Hematopoietic multipotent progenitor cell treated with erythropoietin and hydrocortisone succinate and interleukin-3 and kit ligand, for 4 days (in vitro differentiated cells): ENCODE data around the gene EYA3.

Source experiments
- DNase-seq: peaks from one replicate; pipeline ENCODE4 v3.0.0-alpha.2; 2015

Gene EYA3

DNA sequence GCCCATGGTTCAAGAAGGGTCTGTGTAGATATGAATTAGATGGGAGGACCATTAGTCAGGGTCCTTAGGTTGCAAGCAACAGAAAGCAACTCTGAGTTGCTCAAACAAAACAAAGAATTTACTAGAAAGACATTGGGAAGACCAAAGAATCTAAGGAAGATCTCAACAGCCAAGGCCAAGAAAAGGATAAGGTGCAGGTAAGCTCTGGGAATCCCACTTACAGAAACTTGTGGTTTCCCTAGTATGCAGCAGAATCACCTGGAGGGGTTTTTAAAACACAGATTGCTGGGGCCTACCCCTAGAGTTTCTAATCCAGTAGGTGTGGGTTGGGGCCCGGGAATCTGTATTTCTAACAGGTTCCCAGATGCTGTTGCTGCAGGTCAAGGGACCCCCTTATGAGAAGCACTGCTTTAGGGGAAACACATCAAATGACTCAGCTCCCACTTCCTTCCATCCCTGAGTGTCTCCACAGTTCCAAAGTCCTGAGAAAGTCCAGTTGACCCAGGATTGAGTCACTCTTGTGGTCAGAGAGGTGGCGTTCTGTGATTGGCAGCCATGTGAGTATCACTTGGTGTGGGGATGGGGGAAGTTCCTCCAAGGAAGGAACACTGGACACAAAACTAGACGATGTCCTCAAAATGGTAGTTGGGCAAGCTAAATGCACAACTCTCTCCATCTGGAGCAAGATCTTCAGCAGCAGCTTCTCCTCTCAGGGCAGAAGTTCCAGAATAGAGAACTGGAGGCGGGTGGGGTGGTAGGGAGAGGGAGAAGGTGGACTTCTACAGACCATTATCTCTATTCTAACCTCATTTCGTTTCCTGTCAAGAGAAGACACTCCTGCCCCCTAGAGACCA lies 24.2 kb upstream of the EYA3 start:
- DNase-seq: peak; percentile 85

- peak; percentile 79 for DNase-seq
Observed at GRCh38 chr1:28111157-28111556, 22.7 kb upstream of the EYA3 start.

GRCh38 chr1:28110555-28110954 lies 22.1 kb upstream of the EYA3 start:
- DNase-seq: no peak

DNA sequence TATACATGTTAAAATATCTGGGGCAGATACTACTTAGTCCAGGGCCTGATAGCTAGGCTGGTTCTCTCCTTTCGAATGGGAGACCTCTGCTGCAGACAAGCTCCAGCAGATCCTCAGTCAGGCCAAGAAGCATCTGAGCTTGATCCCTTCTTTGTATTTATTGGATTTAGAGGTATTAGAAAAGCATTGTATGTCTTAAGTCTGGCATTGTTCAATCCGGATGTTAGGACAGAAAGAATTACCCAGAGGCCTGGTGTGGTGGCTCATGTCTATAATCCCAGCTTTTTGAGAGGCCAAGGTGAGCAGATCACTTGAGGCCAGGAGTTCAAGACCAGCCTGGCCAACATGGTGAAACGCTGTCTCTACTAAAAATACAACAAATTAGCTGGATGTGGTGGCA lies 21.2 kb upstream of the EYA3 start:
- DNase-seq: no peak

DNA sequence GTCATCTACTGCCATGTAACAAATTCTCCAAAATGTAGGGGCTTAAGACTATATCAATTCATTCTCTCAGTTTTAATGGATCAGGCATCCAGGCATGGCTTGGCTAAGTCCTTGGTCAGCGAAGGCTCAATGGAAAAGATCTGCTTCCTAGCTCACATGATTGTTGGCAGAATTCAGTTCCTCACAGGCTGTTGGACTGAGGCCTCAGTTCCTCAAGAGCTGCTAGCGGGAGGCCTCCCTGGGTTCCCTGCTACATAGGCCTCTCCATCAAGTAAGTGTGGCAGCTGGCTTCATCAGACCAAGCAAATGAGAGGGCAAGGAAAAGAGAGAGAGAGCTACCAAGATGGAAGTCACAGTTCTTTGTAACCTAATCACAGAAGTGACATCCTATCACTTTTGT lies 19.6 kb upstream of the EYA3 start:
- no peak for DNase-seq

DNA sequence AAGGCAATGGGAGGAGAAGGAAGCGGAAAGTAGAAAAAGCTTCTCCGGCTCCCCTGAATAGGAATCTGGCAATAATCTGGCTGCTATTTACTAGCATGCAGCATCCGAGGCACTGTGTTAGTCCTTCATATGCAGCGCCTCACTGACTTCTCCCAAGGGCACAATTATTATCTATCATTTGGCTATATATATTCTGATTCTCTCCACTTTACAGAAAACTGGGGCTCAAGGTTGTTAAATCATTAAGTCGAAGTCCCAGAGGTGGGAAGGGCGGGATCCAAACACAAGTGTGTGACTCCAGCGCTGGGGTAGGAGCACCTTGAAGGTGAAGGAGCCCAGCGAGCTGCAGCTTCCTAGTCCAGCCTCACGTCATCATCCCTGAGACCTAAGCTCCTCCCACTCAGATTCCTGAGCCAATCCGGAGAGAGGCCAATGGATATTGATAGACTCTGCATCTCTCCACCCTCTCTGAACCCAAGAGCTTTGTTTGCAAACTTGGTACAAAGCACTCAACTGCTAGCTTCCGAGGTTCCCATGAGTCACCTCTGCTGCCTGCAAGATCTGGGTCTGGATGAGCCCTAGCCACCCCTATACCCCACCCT lies 16.6 kb upstream of the EYA3 start:
- DNase-seq: no peak

DNA sequence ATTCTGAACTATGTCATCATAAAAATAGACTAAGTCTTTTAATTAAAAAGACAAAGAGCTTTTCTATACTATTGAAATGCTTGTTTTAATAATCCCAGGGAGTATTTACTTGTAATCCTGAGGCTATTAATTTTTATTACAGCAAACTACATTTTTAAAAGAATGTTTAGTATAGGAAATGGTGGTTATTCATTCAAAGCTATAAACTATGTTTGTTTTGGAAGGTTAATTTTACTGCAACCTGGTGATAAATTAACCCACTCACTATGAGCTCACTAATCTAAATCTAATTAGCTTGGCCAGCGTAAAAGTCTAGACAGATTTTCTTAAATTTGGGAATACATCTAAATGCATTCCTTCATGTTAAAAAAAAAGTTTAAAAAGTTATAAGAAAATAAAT lies 13.8 kb upstream of the EYA3 start:
- DNase-seq: no peak

DNA sequence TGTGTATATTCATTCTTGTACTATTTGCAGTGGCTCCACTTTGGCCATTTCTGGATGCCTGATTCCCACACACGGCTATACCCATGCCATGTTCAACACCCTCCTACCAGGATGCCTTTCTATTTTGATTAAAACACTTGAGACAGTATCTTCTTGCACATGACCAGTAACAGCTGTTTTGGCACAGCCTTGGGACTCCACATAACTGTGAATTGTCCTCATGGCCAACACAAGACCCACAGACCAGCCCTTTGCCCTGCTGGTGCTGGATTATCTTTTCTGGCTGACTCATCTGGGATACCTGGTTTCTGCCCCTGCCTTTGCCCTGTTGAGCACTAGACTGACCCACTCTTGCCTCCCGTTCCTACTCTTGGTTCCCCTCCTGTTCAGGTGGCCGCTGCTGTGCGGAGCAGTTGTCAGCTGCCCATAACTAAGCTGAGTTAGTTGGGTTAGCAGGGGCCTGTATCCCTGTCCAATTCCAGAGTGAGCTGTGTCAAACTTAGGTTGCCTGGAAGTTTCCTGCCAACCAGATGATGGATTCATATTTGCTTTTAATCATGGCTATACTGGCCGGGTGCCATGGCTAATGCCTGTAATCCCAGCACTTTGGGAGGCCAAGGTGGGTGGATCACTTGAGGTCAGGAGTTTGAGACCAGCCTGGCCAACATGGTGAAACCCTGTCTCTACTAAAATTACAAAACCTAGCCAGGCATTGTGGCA lies 10.8 kb upstream of the EYA3 start:
- DNase-seq: no peak

DNA sequence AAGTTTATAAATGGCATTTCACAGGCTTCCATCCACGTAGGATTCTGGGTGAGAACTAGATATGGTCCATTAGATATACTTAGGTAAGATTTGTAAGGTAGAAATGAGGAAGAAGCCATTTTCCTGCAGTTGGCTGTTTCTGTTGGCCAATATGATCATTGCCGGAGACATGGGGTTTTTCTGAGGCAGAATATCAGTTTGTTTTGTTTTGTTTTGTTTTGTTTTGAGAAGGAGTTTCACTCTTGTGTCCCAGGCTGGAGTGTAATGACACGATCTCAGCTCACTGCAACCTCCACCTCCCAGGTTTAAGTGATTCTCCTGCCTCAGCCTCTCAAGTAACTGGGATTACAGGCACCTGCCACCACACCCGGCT lies 8.7 kb upstream of the EYA3 start:
- no peak for DNase-seq

- no peak for DNase-seq
Observed at GRCh38 chr1:28096210-28097099, 8.0 kb upstream of the EYA3 start.

GRCh38 chr1:28091043-28091781 lies 2.8 kb upstream of the EYA3 start:
- peak; percentile 84 for DNase-seq

DNA sequence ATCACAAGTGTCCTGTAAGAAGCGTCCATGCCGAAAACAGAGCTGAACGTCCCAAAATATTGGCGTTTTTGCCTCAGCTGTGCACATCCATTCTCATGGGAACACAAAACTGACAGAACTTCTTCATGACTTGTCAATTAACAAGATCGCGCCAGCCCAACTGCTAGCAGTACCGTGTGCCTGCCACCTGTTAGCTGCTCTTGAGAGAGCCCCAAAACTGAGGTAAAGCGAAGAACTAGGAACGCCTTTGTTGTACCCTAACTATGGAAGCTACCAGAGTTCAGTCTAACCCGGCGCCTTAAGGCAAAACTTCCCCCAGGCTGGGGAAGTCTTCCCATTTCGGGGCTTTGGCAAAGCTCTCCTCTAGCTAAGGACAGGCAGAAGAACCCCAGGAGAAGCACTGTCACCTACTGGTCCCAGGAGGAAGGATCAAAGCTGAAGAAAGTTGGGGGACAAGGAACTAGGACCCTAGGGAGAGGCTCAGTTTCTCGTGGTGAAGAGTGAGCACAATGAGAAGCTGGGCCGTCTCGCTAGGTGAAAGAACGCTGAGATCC lies 719 bp downstream of the EYA3 start:
- DNase-seq: peak; percentile 68

GRCh38 chr1:28086651-28087050 lies 1.8 kb downstream of the EYA3 start:
- peak; percentile 50 for DNase-seq

GRCh38 chr1:28085129-28085528 lies 3.3 kb downstream of the EYA3 start:
- DNase-seq: no peak

DNA sequence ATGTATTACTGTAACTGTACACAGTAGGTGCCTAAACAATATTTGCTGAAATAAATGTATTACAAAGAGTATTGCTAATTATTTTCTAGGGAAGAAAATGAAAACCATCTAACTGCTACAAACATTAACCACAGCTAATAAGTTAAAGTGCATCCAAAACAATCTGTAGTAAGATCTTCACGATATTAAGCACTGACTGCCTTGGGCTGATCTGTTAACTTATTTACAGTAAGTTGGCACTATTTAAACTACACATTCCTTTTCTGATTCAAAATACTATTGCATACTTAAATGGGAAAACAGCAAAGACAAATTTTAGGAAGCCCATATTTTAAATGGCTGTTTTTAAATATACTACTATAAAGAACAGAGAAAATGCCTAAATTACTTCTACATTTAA lies 4.5 kb downstream of the EYA3 start:
- DNase-seq: no peak

- no peak for DNase-seq
Observed at GRCh38 chr1:28078680-28079626, 9.5 kb downstream of the EYA3 start.

DNA sequence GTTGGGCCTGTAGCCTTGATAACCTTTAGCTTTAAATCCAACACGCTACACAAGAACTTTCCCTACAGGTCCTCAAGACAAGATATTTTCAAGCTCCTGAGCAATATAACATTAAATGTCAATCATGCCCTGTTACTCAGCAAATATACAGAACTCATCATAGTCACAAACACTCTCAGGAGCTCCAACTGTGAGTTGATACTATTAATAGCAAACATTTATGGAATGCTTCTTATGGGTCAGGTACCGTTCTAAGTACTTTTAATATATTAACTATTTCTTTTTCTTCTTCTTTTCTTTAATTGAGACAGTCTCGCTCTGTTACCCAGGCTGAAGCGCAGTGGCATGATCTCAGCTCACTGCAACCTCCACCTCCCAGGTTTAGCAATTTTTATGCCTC lies 10.1 kb downstream of the EYA3 start:
- no peak for DNase-seq

GRCh38 chr1:28074892-28075511 lies 13.4 kb downstream of the EYA3 start:
- no peak for DNase-seq

DNA sequence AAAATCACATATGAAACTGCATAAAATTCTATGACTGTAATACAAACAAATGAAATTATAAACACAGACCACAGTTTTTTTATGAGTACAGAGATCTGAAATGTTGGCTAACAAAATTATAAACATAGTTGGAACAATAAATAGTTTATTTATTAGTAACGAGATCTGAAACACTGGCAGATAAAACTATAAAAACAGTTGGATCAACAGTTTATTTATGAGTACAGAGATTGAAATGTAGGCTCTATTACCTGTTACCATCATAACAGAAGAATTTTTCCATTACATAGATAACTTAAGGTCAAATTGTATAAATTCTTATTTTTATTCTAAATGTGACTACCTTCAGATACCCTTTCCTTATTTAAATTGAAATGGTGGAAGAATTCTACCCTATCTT lies 14.5 kb downstream of the EYA3 start:
- DNase-seq: no peak

DNA sequence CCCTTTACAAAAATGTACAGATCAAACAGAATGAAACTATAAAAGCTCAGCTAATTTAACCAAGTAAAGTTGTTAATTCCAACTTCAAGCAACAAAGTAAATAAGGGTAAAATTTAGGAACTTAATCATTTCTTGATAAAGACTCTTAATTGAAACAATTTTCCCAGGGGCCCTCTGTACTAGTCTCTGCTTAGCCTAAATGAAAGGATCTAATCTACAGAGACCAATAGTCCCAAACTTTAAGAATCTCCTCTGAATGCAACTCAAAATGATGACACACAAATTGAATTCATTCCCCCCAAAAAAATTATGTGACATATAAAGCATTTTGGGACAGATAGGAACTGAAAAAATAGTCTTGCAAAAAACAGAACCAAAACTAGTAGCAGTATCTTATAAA lies 16.6 kb downstream of the EYA3 start:
- no peak for DNase-seq
